ENCODE results near the gene MECP2. TPM values are rescaled to one million over a fixed set of nuclear protein-coding genes. Genes with fewer than 3 reads are reported as not detected.

MECP2 gene
- total and polyA plus RNA-seq, 2 of the 13 experiments (the other 11 are each of a cell fraction or from before 2014, with no cell fraction given), result 7.9 to 18.1 TPM

- TF ChIP-seq ZHX2 (IDR thresholded peaks at IDR 0.05; ENCODE audit: low read depth) (no peak), ZHX2 (CRISPR knock-in tag; IDR thresholded peaks at IDR 0.05; ENCODE audit: borderline replicate concordance) (no peak), ZNF138 (CRISPR knock-in tag; IDR thresholded peaks at IDR 0.05; ENCODE audit: low read depth) (no peak), NCOA1 (CRISPR knock-in tag; IDR thresholded peaks at IDR 0.05) (no peak)
These were observed 28.6 kb upstream of the MECP2 start (continued) for GRCh38 chrX:154126101-154126500.

- POLR2A ChIA-PET, result no interaction called here
- no peak for TF ChIP-seq HOXA9 (CRISPR knock-in tag; IDR thresholded peaks at IDR 0.05; ENCODE audit: borderline replicate concordance)
- no peak for TF ChIP-seq ZNF335 (CRISPR knock-in tag; IDR thresholded peaks at IDR 0.05)
- no peak for TF ChIP-seq ZNF777 (CRISPR knock-in tag; IDR thresholded peaks at IDR 0.05)
- TF ChIP-seq ZBTB26 (CRISPR knock-in tag; IDR thresholded peaks at IDR 0.05; ENCODE audit: borderline replicate concordance), result no peak
- no peak for TF ChIP-seq RFX3 (CRISPR knock-in tag; IDR thresholded peaks at IDR 0.05)
- TF ChIP-seq ZNF749 (CRISPR knock-in tag; IDR thresholded peaks at IDR 0.05; ENCODE audit: borderline replicate concordance), result no peak
- no peak for TF ChIP-seq RFX5 (IDR thresholded peaks at IDR 0.05; ENCODE audit: low read depth, low read length)
- TF ChIP-seq ZBTB34 (CRISPR knock-in tag; IDR thresholded peaks at IDR 0.05), result no peak
- no peak for TF ChIP-seq PHF8 (CRISPR knock-in tag; IDR thresholded peaks at IDR 0.05)
- TF ChIP-seq CENPT (CRISPR knock-in tag; IDR thresholded peaks at IDR 0.05; ENCODE audit: low read depth), result no peak
- no peak for TF ChIP-seq ZNF44 (CRISPR knock-in tag; IDR thresholded peaks at IDR 0.05)
These were observed 28.0 kb upstream of the MECP2 start for GRCh38 chrX:154125391-154126040.

More at GRCh38 chrX:154125391-154126040, 28.0 kb upstream of the MECP2 start:
- Histone ChIP-seq H3K9me3 (ENCODE audit: low read length) (no peaks in the 10 kb centered on the region), H2AFZ (ENCODE audit: low read length) (no peak overlapping the region), H3K4me2 (ENCODE audit: low read depth, low read length) (no peak overlapping the region), H3K27me3 (ENCODE audit: control insufficient read depth in 1 of 2, insufficient read depth in 2 of 2, low read length in 2 of 2) (no peaks in the 10 kb centered on the region), H3K79me2 (ENCODE audit: insufficient read depth, low read length) (no peaks in the 10 kb centered on the region), H3K9ac (ENCODE audit: insufficient read depth, low read depth, low read length) (no peak overlapping the region), H3K4me1 (ENCODE audit: insufficient read depth, low read length) (no peaks in the 10 kb centered on the region; the same call in 1 of the 2 replicates), H3K27ac (ENCODE audit: extremely low read length, insufficient read depth, low read length) (no peak overlapping the region), H3K36me3 (replicated peaks in 1 of 2; ENCODE audit: control insufficient read depth in 1 of 2, insufficient read depth in 2 of 2, low read length in 2 of 2) (no peaks in the 10 kb centered on the region), H4K20me1 (ENCODE audit: insufficient read depth, low read length) (no peaks in the 10 kb centered on the region), H3K4me3 (replicated peaks in 1 of 3; ENCODE audit: insufficient read depth in 1 of 3, low read depth in 2 of 3, low read length in 3 of 3) (no peak overlapping the region)
- no peak for DNase-seq (ENCODE audit: low spot score)
- intact Hi-C loops (cut with micrococcal nuclease; ENCODE audit: unreplicated experiment) (no loop called here), in situ Hi-C loops (cut with HindIII; ENCODE audit: extremely low pct_ligation_motif_present, low pct_unique_long_range_greater_than_20kb) (no loop called here)
- no peak for ATAC-seq
- CTCF ChIA-PET (ENCODE audit: low intra/inter-chr PET ratio, low total read pairs), result no interaction called here
- no peak for FAIRE-seq
- WGBS (ENCODE audit: low lambda C conversion rate), result no CpG with 5 or more reads among the region's 30 CpGs
- no TSS peak for BruUV-seq (replicated peaks)
